HG02852 (cell line): ENCODE results near the gene TNS1.

Source experiments
- ATAC-seq: cut with Tn5 transposase; IDR thresholded peaks from one replicate; pipeline ENCODE4 v1.9.1; 2021; ENCODE audit warnings: mild to moderate bottlenecking, moderate library complexity; ENCODE audit not compliant: unreplicated experiment

TNS1 gene

DNA sequence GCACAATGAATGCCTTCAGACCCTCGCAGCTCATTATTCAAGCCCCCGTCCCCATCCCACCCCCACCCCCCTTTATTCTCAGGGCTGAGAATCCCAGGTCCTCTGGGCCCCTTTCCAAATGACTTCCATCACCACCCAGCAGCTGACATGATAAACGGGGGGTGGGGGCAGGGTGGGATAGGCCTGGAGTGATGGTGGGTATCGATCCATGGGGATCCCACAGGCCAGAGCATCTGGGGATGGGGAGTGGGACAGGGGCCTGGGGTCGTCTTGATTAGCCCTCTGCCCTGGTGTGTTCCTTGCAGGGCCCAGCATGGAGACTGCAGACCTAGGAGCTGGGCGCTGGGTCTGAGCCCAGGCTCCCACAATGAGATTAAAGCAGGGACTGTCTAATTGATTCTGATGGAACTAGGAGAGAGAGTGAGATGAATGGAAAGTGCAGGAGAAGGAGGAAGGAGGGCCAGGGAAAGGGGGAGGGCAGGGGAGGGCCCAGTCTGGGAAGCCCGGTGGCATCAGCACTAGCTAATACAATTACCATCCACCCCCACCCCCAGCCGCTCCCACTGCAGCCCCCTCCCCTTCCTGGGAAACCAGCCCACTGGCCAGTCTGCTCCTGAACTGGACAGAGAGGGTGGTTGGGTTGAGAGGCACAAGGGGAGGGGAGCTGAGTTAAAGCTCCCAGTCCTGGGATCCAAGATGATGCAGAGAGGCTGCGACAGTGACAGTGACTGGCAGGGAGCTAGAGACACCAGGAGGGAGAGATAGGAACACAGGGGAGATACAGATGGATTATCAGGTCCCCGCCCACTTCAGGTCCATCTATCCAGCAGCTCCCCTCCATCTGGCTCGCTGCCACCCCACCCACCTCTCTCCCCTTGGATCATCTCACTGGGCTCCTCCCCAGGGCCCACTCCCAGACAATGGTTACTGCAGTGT lies 13.1 kb upstream of the TNS1 start:
- ATAC-seq = no peak

DNA sequence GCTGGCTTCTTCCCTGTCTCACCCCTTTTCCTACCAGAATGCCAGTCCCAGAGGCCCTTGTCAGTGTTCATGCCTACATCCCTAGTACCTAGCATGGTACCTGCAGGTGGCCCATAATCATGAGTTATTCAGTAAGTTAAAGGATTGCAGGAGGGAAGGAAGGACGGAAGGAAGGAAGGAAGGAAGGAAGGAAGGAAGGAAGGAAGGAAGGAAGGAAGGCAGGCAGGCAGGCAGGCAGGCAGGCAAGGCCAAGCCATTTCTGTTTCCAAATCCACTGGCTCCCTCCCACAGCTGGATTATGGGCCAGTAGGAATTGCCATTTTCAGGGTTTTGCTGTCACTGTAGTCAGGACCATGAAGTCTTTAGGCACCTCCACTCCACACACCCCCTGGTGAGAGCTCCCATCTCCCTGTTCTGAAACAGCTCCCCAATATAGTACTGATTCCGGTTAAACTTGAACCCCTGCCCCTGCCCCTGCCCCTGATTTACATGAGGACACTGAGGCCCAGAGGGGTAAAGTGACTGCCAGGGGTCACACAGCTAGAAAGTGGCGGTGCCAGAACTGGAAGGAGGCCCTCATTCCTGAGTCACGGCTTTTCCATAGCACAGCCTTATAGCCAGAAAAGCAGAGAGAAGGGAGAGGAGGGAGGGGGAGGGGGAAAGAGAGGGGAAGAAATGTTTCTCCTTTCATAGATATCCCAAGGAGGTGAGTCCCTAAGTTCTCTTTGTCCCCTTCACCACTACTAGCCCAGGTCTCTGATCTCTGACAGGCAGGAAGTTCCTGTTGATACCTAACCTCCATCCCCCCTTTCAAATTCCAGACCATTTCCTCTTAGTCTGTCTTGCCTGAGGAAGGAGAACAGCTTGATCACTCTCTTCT lies 12.2 kb upstream of the TNS1 start:
- ATAC-seq = no peak

GRCh38 chr2:218013289-218013688 lies 10.5 kb upstream of the TNS1 start:
- ATAC-seq = no peak

GRCh38 chr2:218012284-218012683 lies 9.5 kb upstream of the TNS1 start:
- ATAC-seq = no peak

GRCh38 chr2:218011653-218012040 lies 8.9 kb upstream of the TNS1 start:
- ATAC-seq = no peak

DNA sequence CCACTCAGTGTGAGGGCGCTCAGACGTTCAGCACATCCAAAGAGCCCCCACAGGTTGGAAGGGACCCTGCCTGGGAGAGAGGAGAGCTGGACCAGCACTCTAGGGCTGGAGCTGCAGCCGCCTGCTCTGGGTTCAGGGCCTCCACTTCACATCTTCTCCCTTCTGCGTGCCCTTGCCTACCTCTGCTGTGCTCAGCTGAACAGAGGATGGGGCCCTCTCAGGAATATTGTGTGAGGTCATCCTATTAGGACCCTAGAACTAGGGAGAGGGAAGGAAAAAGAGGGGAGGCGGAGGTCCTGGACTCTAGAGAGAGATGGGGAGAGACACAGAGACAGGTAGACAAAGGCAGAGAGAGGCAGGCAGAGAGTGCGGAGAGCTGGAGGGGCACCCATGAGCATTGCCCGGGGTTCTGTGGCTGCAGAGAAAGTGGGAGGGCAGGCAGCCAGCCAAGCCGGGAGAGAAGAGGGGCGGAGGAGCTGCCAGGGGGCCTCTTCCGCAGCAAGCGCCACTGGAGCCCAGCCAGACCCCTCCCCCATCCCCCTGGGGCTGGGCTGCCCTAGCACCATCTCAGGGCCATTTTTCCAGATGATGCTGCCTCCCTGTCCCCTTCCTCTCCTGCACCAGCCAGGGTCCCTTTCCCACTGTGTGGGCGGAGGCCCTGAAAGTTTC lies 8.3 kb upstream of the TNS1 start:
- ATAC-seq = no peak

DNA sequence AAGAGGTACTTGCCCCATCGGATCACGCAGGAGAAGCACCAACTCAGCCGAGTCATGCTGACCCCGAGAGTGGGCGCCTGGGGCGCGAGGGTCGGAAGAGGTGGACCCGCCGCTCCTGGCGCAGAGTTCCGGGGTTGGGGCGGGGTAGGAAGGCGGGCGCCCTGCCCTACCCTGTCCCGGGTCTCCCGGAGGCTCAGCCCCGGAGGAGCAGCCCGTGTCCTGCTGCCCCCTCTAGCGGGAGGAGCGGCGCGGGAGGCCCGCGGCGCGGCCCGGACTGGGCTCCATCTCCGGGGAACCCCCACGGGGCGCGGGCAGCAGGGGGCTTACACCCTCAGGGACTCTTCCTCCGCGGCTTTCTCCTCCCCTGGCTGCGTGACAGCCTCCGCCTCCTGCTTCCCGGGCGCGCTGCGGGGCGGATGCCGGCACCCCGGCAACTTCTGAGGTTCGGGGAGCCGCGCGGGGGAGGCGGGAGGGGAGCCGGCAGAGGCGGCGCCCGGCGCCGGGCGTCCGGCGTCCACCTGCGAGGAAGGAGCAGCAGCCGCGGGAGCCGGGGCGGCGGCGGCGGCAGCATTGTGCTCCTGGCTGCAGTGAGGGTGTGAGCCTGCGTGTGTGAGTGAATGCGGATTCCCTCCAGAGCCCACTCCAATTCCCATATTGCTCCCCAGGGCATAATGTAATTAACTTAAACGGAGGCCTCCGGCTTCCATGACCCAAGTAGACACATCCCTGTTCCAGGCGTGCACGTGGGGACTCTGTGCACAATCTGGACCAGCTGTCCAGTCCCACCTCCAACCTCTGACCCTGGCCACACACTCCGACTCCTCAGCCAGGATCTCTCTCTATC lies 7.6 kb upstream of the TNS1 start:
- no peak for ATAC-seq

GRCh38 chr2:218009765-218010139 lies 7.0 kb upstream of the TNS1 start:
- ATAC-seq = no peak

DNA sequence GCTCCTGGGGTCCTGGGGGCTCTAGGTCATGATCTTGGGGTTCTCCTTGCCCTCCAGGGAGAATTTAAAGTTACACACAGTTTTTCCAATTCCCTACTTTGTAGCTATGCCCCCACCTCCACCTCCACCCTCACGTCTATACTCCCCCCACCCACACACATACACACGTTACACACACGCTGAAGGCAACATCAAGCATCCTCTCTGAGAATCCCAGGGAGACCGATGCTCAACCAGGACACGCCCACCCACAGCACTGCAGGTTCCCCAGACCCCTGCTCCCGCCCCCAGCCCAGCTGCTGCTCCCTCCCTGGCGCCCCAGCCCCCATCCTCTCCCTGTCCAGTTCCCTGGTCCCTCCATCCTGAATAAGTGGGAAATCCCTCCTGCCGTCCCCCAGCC lies 6.4 kb upstream of the TNS1 start:
- no peak for ATAC-seq

- ATAC-seq = no peak
These were observed 5.6 kb upstream of the TNS1 start for GRCh38 chr2:218008060-218009040.

DNA sequence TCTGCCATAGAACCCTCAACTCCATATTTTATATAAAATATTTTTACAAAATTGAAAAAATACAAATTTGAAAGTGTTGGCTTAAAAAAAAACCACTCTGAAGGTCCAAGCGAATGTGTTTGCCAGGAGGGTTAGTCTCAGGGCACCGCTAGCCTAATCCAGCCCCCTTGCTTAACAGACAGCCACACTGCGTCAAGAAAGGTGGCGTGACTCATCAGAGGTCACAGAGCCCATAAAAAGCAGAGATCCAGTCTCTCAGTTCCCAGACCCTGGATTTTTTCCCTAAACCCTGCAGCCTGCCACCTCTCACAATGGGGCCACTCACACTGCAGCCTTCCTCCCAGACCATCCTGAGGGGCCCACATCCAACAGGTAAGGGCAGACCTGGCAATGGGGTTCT lies 3.9 kb upstream of the TNS1 start:
- no peak for ATAC-seq

DNA sequence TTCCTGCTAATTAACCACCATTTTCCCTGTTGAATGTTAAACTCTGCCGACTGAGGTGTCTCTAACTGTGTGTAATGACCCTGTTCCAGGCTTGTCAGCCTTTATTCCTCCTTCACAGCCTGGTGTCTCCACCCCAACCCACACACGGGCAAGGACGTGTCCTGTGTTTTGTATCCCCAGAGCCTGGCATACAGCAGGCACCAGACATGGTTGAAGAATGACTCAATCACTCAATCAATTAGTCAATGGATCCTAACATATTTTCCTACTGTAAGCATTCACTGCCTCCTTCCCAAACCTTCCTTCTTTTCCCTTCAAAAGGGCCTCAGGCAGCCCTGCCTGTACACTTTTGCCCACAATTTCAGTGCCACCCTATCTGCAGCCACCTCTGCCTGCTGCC lies 2.7 kb upstream of the TNS1 start:
- ATAC-seq = no peak

- no peak for ATAC-seq
These were observed 2.2 kb upstream of the TNS1 start for GRCh38 chr2:218005028-218005427.

DNA sequence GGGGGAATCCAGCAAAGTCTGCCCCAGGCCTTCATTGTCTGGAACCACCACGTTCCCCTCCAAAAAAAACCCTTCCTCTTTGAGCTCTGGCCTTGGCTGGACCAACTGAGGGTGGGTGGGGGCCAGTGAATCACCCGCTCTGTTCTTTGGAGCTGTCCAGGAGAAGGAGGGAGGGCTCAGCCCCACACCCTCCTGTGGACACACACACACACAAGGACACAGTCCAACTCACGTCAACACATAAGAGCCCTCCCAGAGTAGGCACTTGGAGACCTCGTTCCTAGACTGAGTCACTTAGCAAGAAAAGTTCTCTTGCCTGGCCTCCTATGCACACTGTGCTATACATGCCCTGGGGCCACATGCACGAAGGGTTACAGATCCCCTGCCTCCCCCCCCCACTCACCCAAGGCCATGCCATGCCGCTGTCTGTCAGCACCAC lies 1.2 kb upstream of the TNS1 start:
- ATAC-seq = no peak

- no peak for ATAC-seq
These were observed 618 bp upstream of the TNS1 start for GRCh38 chr2:218003281-218003944.

DNA sequence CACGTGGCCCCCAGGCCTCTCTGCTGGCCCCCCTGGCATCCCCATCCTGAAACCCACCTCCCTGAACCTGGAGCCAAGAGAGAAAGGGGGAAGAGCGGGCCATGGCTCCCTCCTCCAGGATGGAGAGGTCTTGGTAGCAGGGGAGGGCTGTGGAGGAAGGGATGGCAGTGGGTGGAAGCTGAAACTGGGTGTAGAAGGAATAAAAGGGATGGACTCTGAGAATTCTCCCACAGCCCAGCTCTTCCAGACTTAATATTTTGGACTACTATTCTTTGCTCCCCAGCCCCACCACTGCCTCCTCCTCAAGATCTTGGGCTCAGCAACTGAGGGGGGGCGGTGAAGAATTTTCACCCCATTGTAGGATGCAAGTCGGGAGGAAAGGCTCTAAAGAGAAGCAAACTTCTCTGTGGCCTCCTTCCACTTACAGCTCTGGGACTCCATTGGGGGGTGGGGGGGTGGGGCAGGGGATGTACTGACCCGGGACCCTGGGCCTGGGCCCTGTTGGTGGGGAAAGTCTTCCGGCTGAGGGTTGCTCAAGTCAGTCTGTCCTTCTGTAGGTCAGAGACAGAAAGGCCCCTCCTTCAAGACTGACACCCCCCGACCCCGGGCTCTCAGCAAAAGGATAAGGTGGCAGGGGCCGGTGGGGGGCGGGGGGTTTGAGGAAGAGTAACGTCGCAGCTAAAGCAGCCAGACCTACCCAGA lies 501 bp downstream of the TNS1 start:
- ATAC-seq = no peak

GRCh38 chr2:218001629-218002028 lies 1.2 kb downstream of the TNS1 start:
- ATAC-seq = no peak

DNA sequence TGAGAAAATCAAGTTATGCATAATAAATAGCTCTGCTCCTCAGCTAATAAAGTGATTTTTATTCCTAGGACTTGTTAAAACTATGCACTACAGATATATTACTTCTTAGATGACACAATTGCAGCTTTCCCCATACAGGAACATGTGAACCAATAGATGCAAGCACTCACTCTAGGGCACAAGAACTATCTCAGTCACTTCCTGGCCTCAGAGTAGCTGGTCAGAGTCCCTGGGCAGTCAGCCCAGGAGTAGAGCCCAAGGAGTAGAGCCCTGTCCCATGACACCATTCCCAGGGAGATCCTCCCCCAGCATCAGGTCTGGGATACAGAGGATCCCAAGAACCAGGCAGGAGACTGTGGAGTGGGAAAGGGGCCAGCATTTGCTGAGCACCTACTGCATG lies 2.7 kb downstream of the TNS1 start:
- ATAC-seq = no peak
